SHP77 treated with DMSO at 0.1 percent for 48 hours (cell line): ENCODE measurements around the gene FAM193B.
"Not testable (repeated sequence)": the region's sequence is repeated elsewhere in the genome, so short reads cannot be mapped to it uniquely, and the experiment has no call there.

Experiments
- DNase-seq: peaks from one replicate; lab custom pipeline; 2025; lab: John Stamatoyannopoulos, UW

FAM193B gene

DNA sequence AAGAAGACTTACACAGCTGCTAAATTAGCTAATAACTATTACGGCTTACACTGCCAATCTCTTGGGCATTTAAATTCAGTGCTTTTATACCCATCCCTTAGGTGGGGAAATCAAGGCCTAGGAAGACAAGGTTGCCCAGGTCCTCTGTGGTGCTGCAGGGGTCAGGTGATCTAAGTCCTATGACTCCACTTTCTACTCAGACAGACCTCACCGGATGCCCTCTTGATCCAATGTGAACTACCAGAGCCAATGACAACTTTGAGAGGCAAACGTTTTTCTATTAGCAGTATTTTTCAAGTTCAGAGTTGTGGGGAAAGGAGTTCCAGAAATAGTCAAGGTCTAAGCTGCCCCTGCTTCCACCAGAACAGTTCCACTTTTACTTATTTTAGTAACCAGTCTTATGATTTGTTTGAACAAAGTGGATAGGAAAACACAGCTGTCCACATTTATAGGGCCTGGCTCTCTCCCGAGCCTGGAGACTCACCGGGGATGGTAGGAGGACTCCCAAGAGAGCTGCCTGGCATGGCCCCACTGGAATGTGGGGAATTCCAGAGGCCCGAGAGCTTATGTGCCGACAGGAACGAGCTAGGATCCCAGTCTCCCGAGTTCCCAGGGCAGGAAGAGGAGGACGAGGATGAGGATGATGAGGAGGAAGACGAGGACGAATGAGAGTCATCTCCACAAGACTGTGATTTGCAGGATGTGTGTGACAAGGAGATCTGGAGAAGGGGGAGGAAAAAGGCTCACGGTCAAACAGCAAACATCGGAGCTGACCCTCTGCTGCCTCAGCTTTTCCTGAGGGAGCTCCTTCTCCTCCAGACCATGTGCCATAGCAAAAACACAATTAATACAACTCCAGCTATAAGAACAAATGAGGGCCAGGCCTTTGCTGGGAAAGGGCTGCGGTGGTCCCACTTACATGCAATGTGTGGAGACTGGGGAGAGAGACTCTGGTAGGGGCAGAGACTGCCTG, 16.7 kb downstream of the FAM193B start:
- peak; percentile 1 for DNase-seq

- no peak for DNase-seq
Observed at GRCh38 chr5:177536386-177536785, 18.0 kb downstream of the FAM193B start.

DNA sequence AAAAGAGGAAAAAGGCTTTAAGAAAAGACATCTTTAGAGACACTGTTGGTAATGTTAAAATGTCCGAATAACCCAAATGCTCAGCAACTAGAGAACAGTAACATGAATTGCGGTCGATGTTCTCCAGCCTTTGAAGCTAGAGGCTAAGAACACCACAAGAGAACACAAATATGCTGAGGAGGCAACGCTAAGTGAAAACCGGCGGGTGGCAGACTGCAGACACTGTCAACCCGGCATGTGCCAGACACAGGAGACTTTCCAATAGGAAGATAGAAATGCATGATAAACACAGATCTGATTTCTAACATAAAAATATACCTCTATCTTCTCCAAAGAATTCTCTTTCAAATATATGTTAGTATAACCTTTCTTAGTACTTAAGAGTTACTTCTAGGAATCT, 19.2 kb downstream of the FAM193B start:
- DNase-seq, result no peak

GRCh38 chr5:177534433-177534832, 19.9 kb downstream of the FAM193B start:
- DNase-seq, result not testable (repeated sequence)

GRCh38 chr5:177531209-177531940, 23.0 kb downstream of the FAM193B start:
- no peak for DNase-seq

GRCh38 chr5:177530638-177531037, 23.7 kb downstream of the FAM193B start:
- DNase-seq, result no peak

DNA sequence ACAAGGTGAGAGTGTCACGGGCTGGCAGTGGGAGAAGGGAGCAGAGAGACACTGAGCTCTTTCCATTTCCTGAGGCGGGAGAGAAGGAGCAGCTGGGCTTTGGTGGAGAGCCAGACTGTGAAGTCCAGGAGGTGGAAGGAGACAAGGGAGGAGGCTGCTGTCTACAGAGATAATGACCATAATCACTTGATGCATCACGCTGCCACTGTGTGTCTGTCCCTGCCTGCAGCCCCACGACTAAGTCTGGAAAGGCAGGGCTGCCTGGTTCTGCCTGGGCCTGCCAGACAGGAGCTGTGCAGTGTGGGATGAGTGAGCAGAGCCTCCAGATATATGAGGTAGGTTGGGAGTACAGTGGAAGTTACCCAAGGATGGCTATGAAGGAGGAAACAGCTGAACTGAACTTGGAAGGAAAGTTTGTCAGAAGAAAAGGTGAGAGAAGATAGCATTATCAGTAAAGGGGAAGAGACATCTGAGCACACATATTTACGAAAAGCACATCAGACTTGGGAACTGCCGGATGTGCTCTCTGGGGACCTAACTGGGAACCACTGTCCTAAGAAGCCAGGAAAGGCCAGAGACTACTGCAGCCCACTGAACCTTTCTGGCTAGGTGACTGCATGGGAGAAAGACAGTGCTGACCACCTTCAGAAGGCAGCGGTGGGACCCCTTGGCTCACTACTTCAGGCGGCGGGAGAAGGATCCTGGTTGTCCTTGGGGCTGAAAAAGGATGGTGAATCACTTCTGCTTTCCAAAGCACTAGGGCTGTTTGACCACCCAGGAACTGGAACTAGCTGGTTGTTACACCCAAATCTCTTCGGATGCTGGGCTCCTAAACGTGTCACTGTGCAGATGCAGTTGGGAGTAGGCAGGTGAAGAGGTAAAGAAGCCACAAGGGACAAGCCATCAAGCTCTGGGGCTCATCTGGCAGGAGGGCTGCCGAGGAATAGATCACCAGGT, 24.8 kb downstream of the FAM193B start:
- no peak for DNase-seq

GRCh38 chr5:177528631-177529030, 25.7 kb downstream of the FAM193B start:
- no peak for DNase-seq

GRCh38 chr5:177527595-177527994, 26.8 kb downstream of the FAM193B start:
- DNase-seq, result no peak

DNA sequence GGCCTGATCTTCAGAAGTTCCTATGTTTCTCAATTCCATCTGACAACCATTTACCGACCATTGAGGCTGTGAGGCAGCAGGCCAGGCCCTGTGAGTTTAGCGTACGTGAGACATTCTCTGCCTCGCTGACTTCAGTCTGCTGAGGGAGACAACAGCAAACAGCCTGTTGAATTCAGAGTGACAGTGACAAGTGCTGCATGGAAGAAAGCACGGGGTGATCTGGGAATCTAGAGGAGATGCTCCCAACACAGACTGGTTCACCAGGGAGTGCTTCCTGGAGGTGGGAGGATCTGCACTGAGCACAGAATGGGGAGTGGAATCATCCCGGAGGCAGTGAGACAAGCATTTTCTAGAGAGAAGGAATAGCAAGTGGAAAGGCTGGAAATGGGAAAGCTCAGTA, 27.6 kb downstream of the FAM193B start:
- no peak for DNase-seq

DNA sequence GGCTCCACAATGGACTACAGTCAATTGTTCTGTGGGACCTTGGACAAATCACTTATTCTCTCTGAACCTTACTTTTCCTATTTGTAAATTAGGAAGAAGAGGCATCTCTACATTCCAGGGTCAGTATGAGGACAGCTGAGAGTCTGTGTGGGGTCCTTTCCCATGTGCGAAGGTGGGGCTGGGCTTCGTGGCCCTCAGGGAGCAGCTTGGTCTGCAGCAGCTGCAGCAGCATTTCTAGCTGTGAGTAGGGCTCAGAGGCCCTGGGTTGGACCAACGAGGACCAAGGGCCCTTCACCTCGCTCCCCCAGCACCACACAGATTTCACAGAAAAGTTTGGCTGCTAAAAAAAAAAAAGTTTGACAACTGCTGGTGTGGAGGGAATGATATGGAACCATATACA, 28.2 kb downstream of the FAM193B start:
- no peak for DNase-seq

- no peak for DNase-seq
Observed at GRCh38 chr5:177524941-177525655, 29.3 kb downstream of the FAM193B start.

DNA sequence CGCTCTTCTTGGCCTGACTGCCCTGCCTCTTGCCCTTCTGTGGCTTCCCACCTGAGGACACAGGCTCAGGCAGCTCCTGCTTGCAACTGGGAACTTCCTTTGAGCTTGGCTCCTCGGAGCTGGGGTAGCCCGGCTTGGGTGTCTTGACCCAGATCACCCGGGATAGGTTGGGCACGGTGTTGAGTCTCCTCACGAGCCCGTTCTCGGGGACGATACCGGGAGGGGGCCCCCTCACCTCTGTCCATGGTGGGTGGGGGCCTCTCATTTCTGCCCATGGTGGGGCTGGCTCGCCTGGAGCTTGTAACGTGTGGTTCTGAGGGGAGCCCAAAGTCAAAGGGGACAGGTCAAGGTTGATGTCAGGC, 29.8 kb downstream of the FAM193B start:
- no peak for DNase-seq

DNA sequence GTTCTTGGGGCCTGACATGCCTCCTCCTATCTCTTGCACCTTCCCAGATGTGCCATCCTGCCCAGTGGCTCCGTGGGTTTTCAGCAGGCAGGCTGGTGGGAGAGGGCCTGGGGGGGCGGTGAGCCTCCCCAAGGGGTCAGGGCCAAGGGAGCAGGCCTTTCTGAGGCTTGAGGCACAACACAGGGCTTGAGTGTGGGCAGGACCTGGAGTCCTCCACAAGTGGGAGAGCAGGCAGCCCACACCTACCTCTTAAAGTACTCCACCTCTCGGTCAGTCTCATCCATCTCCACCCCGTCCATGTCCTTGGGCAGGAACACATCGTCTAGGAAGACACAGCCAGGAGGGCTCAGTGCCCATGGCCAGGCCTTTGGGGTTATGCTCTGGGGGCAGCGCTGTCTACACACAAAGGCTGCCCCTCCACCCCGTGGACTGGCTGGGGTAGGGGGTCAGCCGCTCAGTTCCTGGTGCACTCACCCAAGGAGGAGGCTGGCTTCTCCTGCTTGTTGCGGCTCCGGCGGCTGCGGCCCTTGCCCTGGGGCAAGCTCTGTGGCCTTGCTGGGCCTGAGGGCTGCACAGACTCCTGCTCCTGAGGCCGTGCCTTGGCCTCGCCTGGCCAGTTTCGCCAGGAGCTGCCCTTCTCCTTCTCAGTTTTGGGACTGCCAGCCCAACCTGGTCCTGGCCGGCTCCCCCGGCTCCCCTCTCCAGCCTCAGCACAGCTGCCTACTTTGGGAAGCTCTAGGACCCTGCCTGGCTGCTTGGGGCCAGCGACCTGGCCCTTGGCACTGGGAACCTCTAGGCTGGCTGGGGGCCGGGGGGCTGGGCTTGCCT, 30.4 kb downstream of the FAM193B start:
- no peak for DNase-seq

DNA sequence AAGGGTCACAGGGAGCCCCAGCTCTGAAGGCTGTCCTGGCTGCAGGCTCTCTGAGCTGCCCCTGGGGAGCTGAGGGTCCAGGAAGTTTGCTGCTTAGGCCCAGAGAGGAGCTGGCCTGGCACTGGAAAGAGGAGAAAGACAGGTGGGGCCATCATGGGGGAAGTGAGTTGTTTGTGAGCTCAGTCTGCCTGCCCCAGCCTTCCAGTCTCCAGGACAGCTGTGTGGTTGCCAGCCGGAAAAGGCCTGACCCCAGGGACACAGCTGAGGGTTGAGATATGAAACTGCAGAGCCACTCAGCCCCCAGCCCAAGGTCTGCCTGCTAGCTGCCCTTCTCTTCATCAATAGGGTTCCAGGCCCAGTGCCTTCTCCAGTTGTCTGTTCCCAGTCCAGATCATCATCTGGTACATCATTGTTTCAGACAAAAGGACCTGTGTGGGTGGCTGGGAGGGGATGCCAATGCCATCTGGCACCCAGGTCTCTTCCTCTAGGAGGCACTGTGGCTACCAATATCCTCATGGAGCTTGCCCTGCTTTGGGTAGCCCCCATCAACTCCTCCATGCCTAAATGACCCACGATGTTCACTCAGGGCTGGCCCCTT, 33.3 kb downstream of the FAM193B start:
- DNase-seq, result no peak

DNA sequence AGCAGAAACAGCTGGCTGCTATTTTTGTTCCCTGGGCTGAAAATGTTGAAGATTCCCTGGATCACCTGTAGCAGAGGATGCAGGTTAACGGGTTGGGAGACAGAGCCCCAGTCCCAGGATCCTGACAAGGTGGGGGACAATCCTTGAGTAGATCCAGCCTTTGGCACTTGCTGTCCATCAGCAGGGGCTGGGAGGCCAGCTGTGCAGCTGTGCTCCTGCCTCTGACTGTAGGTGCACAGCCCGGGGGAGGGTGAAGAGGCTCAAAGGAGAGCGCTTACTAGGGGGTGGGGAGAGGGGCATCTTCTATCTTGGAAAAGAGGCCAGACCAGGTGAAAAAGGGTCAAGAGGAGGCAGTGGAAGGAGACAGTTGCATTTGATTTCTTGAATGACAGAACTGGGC, 34.1 kb downstream of the FAM193B start:
- no peak for DNase-seq

DNA sequence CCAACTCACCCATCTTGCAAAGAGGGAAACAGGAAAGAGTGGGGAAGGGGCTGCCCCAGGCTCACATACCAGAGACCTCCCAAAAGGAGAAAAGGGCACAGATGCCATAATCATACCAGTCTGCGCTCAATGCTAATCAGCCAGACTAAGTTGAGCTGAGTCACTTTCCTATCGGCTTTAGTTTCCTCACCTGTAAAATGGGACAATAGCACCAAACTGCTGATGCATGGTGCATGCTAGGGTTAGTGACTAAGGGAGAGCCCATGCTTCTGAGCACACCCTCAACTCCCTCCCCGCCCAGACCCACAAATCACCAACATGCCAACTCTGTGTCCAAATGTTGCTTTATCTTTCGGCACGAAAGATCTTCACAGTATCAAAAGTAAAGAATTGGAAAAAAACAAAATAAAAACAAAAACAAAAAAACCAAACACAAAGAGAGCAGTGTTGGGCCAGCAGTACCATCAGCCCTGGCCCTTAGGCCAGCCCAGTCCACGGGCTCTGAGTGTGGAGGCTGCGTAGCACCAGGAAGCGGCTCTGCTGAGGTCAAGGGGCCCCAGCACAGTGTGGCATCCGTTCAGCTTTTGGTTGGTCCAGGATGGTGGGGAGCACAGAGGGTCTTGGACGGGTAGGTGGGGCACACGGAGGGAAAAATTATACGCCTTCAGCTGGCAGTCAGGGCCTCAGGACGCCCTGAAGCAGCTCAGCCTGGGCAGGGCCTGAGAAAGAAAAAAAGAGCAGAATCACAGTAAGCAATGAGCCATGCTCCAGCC, 34.7 kb downstream of the FAM193B start:
- DNase-seq, result no peak

DNA sequence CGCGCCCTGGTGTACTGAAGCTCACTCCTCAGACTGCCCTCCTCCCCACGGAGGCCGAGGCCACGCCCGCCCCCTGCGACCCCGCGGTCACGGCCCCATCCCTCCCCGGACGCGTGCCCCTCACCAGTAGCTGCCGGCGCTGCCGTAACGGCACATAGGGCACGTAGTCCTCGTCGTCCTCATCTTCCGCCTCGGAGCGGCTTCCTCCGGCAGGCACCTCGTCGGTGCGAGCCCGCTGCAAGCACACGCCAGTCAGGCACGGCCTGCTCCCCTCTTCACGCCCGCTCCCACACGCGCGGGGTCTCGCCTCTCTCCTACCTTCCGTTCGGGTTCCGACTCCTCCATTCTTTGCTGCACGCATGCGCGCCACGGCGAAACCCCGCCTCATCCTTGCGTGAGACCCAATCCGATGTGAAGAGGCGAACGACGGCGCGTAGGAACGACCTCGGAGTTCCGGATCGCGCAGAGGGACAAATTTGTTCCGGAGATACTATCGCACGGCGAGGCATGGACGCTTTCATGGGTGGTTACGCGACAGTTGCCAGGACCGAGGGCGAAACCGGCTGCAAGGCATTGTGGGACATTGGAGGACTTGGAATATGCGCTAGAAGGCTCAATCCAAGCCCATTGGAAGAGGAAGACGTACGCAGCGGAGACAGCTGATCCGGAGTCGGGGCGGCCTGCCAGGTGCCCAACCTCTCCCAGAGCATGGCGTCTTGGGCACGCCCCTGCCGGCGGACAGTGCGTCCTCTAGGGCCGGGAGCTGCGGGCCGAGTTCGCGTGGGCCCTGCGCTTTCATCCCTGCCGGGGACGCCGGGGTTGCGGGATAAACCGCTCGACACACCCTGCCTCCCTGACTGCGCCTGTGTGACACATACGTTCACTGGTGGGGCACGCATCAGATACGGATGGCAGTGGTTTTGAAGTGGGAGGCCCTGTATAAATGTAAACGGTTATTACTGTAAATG, 37.5 kb downstream of the FAM193B start, which contains the start of gene DDX41:
Gene DDX41, minus strand, starts transcription at position 361 of the 968 bp plus-strand sequence. Its CDS starts 16 bp downstream, at position 345.
- peak; percentile 96 for DNase-seq
